Endometrial microvascular endothelial cells (primary cell): ENCODE measurements around the gene PKP1. TPM values are rescaled to one million over a fixed set of nuclear protein-coding genes. Genes with fewer than 3 reads are reported as not detected.
"Not testable (repeated sequence)": the region's sequence is repeated elsewhere in the genome, so short reads cannot be mapped to it uniquely, and the experiment has no call there.

ENCODE experiments used
- in situ Hi-C: cut with HindIII; loops from 2 replicates; pipeline ENCODE4 v1.10.0; 2017; ENCODE audit warnings: low sequenced_read_pairs, low pct_unique_long_range_greater_than_20kb; ENCODE audit errors: inconsistent ontology term
- total RNA-seq: library from RNA; depleted of rRNA; stranded (reverse); fragments of >200 nt; gene quantifications from one replicate; pipeline ENCODE4 v1.2.3, GENCODE V29; 2015; ENCODE audit errors: inconsistent ontology term

PKP1 gene, protein sequence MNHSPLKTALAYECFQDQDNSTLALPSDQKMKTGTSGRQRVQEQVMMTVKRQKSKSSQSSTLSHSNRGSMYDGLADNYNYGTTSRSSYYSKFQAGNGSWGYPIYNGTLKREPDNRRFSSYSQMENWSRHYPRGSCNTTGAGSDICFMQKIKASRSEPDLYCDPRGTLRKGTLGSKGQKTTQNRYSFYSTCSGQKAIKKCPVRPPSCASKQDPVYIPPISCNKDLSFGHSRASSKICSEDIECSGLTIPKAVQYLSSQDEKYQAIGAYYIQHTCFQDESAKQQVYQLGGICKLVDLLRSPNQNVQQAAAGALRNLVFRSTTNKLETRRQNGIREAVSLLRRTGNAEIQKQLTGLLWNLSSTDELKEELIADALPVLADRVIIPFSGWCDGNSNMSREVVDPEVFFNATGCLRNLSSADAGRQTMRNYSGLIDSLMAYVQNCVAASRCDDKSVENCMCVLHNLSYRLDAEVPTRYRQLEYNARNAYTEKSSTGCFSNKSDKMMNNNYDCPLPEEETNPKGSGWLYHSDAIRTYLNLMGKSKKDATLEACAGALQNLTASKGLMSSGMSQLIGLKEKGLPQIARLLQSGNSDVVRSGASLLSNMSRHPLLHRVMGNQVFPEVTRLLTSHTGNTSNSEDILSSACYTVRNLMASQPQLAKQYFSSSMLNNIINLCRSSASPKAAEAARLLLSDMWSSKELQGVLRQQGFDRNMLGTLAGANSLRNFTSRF
- total RNA-seq, result not detected

- in situ Hi-C loops, result no loop called here
These were observed at the start of gene PKP1 for GRCh38 chr1:201282931-201283829. TSS of gene PKP1 (plus strand) at chr1:201283506. CDS start at chr1:201283703, 197 bp downstream.

- in situ Hi-C loops, result not testable (repeated sequence)
These were observed 43.7 kb upstream of the PKP1 start for GRCh38 chr1:201239646-201240045.

- in situ Hi-C loops, result no loop called here
These were observed 43.1 kb upstream of the PKP1 start for GRCh38 chr1:201240171-201240570.

DNA sequence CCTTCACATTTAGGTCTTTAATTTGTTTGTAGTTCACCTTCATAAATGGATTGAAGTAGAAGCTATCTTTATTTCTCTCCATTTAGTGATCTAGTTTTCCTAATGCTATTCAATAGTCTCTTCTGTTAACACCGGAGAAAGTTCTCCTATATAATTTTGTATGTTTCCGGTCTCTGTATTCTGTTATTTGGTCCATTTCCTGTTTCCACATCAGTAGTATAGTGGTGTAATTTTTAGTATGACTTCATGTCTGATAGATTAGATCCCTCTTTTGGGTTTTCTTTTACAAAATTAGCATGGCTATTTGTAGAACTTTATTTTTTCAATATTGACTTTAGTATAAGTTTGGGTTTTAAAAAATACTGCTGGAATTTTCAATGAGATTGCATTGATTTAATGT lies 41.6 kb upstream of the PKP1 start:
- in situ Hi-C loops, result no loop called here

DNA sequence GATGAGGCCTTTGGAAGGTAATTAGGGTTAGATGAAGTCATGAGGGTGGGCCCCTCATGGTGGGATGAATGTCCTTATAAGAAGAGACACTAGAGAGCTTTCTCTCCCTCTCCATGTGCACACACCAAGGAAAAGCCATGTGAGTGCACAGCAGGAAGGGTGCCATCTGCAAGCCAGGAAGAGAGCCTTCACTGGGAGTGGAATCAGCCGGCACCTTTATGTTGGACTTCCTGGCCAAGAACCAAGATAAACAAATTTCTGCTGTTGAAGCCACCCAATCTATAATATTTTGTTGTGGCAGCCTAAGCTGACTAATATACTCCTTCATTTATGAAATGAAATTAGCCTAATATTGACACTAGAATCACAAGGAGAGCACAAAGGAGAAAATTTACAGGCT lies 38.2 kb upstream of the PKP1 start:
- in situ Hi-C loops, result no loop called here

GRCh38 chr1:201248721-201249559 lies 34.4 kb upstream of the PKP1 start:
- in situ Hi-C loops, result no loop called here

- in situ Hi-C loops, result no loop called here
These were observed 32.8 kb upstream of the PKP1 start for GRCh38 chr1:201250326-201251011.

- in situ Hi-C loops, result no loop called here
These were observed 31.9 kb upstream of the PKP1 start for GRCh38 chr1:201251411-201251810.

DNA sequence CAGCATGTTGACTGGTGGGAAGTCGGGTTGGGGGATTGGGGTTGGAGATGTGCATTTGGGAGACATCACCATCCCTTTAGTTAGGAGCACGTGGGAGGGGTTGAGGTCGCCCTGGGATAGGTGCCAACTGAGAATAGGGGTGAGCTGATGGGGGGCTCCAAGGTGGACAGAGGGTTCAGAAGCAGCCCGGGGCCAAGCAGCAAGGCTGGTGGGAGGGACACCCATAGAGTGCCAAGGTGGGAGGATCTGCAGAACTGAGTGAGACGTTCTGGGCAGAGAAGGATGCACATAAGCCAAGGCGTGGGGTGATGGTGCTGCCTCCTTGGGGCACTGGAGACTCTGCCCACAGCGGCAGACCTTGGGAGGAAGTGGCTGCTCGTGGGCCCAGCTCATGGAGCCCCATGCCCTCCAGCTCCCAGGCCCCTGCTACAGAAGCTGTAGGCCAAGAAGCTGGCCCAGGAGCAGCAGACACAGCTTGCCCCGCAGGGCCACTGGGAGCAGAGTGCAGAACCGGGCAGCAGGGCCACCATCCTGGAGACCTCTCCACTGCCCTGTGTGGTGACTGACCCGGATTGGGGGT lies 31.4 kb upstream of the PKP1 start:
- in situ Hi-C loops, result no loop called here

DNA sequence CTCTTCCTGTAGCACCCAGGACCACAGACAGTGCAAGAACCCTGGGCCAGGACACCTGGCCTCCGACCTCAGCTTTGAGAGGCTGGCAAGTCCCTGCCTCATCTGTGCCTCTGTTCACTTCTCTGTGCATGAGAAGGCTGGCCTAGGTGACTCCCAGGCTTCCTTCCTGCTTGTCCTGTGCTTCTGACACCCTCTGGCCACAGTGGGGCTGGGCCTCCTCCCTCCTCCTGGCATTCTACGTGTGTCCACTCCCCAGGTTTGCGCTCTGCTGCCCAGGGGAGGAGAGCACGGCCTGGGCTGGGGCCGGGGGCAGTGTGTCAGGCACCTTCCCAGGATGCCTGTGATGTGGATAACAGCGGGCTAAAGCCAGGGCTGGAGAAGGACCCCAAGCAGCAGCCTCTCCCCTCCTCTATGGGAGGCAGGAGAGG lies 30.3 kb upstream of the PKP1 start:
- in situ Hi-C loops, result no loop called here

GRCh38 chr1:201253411-201253810 lies 29.9 kb upstream of the PKP1 start:
- in situ Hi-C loops, result no loop called here

- in situ Hi-C loops, result no loop called here
These were observed 29.2 kb upstream of the PKP1 start for GRCh38 chr1:201253906-201254624.

DNA sequence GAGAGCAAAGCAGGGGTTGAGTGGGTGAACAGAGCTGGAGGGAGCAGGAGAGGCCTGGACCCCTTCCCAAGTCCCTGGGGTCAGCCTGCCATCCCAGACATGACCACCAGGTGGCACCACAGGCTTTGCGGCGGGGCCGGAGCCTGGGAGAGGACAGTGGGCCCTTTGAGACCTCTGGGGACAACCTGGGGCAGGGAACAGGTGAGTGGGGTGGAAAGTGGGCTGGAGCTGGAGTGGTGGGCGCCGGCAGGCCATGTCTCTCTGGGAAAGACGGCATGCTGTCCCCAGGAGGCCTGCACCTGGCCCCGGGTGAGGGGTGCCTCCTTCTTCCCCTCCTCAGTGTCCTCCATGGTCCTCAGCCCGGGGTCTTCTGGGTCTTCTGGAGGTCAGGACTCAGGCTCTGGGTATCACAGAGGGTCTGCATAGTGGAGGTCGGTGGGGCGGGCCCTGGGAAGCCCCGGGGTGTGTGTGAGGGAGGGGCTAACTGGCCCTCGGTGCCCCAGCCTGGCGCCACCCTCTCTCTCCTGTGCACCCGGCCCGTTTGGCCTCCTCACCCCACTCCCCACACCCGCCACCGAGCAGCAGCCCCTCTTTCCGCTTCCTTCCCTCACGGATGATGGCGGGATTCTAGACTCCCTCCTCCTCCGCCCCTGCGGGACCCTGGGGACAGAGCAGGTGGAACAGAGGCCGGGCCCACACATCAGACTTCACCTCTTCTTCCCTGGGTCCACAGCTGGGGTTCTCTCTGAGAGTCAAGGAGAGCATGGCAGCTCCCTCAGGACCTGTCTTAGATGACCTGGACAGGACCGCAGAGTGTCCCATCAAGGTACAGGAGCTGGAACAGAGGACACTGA lies 28.5 kb upstream of the PKP1 start:
- in situ Hi-C loops, result no loop called here

DNA sequence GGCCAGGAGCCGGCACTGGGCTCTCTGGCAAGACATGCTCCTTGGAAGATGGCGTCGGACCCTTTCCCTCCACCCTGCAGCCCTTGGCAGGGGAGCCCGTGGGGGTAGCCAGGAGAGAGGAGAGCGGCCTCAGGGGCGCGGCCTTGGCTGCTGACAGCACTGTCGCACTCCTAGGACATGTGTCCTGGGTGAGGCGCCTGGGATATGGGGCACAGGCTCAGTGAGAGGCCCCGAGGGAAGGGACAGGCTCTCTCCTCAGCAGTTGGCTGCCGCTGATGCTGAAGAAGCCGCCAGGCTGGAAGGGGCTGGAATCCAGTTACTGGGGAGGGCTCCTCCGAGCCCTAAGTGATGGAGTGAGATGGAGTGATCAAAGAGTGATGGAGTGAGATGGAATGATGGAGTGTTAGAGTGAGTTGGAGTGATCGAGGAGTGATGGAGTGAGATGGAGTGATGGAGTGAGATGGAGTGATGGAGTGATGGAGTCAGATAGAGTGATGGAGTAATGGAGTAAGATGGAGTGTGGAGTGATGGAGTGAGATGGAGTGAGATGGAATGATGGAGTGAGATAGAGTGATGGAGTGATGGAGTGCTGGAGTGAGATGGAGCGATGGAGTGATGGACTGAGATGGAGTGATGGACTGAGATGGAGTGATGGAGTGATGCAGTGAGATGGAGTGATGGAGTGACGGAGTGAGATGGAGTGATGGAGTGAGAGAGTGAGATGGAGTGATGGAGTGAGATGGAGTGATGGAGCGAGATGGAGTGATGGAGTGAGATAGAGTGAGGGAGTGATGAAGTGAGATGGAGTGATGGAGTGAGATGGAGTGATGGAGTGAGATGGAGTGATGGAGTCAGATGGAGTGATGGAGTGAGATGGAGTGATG lies 27.6 kb upstream of the PKP1 start:
- in situ Hi-C loops, result no loop called here

DNA sequence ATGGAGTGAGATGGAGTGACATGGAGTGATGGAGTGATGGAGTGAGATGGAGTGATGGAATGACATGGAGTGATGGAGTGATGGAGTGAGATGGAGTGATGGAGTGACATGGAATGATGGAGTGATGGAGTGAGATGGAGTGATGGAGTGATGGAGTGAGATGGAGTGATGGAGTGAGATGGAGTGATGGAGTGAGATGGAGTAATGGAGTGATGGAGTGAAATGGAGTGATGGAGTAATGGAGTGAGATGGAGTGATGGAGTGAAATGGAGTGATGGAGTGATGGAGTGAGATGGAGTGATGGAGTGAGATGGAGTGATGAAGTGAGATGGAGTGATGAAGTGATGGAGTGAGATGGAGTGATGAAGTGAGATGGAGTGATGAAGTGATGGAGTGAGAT lies 25.2 kb upstream of the PKP1 start:
- in situ Hi-C loops, result not testable (repeated sequence)
